CD4-positive, CD25-positive, alpha-beta regulatory T cell (primary cell): Measurements from ENCODE around the gene UMAD1. TPM values are rescaled to one million over a fixed set of nuclear protein-coding genes. Genes with fewer than 3 reads are reported as not detected.

ENCODE experiments used
- ATAC-seq, 2 donors: fragments of 150-1000 bp; cut with Tn5 transposase; one replicate each; pipeline ENCODE4 v1.10.0; 2021; ENCODE audit warnings: low read depth in 2 of 2, moderate number of reproducible peaks in 2 of 2, moderate library complexity in 1 of 2
- DNase-seq, 3 donors: peaks; one replicate each; pipeline versions ENCODE4 v3.0.0 to v3.0.0-alpha.2; 2012 to 2022; ENCODE audit warnings: mixed read lengths in 1 of 3
- H3K27ac ChIP-seq: one replicate; pipeline ENCODE4 v1.7.0; 2013; ENCODE audit warnings: mild to moderate bottlenecking, low read length; ENCODE audit not compliant: insufficient read depth, poor library complexity, severe bottlenecking
- H3K27me3 ChIP-seq: one replicate; pipeline ENCODE4 v1.7.0; 2013; ENCODE audit warnings: low read length; ENCODE audit not compliant: control insufficient read depth, insufficient read depth
- H3K36me3 ChIP-seq: one replicate; pipeline ENCODE4 v1.7.0; 2013; ENCODE audit warnings: mild to moderate bottlenecking, low read length, moderate library complexity; ENCODE audit not compliant: control insufficient read depth, insufficient read depth
- H3K4me1 ChIP-seq: 2 replicates; pipeline ENCODE4 v1.7.0; 2013; ENCODE audit warnings: mild to moderate bottlenecking, low read length; ENCODE audit not compliant: insufficient read depth, control insufficient read depth, poor library complexity, severe bottlenecking
- H3K4me3 ChIP-seq: one replicate; pipeline ENCODE4 v1.7.0; 2013; ENCODE audit warnings: low read depth, mild to moderate bottlenecking, low read length, moderate library complexity
- H3K9me3 ChIP-seq, 2 experiments: 1 replicate in 1 of 2; 2 replicates in 1 of 2; pipeline ENCODE4 v1.7.0; 2013; ENCODE audit warnings: low read length in 2 of 2, mild to moderate bottlenecking in 1 of 2, moderate library complexity in 1 of 2; ENCODE audit not compliant: control insufficient read depth in 2 of 2
- H3K27ac Mint-ChIP-seq, 3 donors: one replicate each; pipeline ENCODE4 v1.8.0; 2020 to 2022; ENCODE audit warnings: mild to moderate bottlenecking in 3 of 3, mixed read lengths in 3 of 3, moderate library complexity in 2 of 3
- H3K27me3 Mint-ChIP-seq: one replicate; pipeline ENCODE4 v1.8.0; 2022; ENCODE audit warnings: mild to moderate bottlenecking, mixed read lengths
- H3K36me3 Mint-ChIP-seq: one replicate; pipeline ENCODE4 v1.8.0; 2020; ENCODE audit warnings: mixed read lengths
- H3K4me1 Mint-ChIP-seq, 4 donors: one replicate each; pipeline ENCODE4 v1.8.0; 2020 to 2022; ENCODE audit warnings: mixed read lengths in 4 of 4, mild to moderate bottlenecking in 1 of 4
- H3K4me3 Mint-ChIP-seq, 4 donors: one replicate each; pipeline ENCODE4 v1.8.0; 2020 to 2022; ENCODE audit warnings: mild to moderate bottlenecking in 4 of 4, mixed read lengths in 4 of 4, moderate library complexity in 3 of 4
- H3K9me3 Mint-ChIP-seq, 7 donors: one replicate each; pipeline ENCODE4 v1.8.0; 2020 to 2022; ENCODE audit warnings: mixed read lengths in 7 of 7, mild to moderate bottlenecking in 3 of 7, moderate library complexity in 2 of 7
- polyA plus RNA-seq, 4 donors: library from polyadenylated mRNA; unstranded; fragments of 300-500 nt; fragmentation: Illumina TruSeq; gene quantifications; one replicate each; pipeline ENCODE4 v1.2.3, GENCODE V29; 2021
- total RNA-seq: library from RNA; stranded (reverse); gene quantifications from one replicate; pipeline ENCODE4 v1.2.3, GENCODE V29; 2022

Gene UMAD1
- total and polyA plus RNA-seq, 5 donors from 2014 or later = 21.5 to 37.3 (median 31.9) TPM

DNA sequence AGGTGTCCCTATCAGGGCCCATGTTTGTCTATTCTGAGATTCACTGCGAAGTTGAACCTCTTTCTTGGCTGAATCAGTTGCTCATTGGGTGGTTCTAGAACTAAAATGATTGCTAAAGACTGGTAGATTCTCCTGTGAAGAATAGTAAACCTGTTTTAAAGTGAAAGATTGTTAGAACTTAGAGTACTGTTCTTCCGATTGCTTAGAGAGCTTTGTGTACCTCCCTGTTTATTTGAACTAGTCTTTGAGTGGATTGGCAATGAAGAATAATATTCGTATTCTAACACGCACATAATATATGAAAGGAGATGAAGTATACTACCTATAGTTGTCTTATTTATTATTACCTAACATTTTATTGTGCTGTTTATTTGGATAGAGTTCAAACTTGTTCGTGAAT lies 202.7 kb downstream of the UMAD1 start:
- Histone ChIP-seq H3K36me3 (no peaks in the 10 kb centered on the region), H3K4me1 (peaks cover 9% of the 10 kb centered on the region), H3K27me3 (no peaks in the 10 kb centered on the region), H3K27ac (no peak overlapping the region), H3K9me3 (no peaks in the 10 kb centered on the region), H3K4me3 (no peak overlapping the region)
- DNase-seq = no peak
- Mint-ChIP-seq H3K4me3 (no peak overlapping the region), H3K27me3 (no peaks in the 10 kb centered on the region), H3K36me3 (peaks cover 15% of the 10 kb centered on the region), H3K4me1 (peaks cover 3 to 10% (median 8%) of the 10 kb centered on the region in 4 donors), H3K27ac (no peak overlapping the region), H3K9me3 (peaks cover 0 to 3% (median 0%) of the 10 kb centered on the region in 7 donors)
- ATAC-seq = no peak

DNA sequence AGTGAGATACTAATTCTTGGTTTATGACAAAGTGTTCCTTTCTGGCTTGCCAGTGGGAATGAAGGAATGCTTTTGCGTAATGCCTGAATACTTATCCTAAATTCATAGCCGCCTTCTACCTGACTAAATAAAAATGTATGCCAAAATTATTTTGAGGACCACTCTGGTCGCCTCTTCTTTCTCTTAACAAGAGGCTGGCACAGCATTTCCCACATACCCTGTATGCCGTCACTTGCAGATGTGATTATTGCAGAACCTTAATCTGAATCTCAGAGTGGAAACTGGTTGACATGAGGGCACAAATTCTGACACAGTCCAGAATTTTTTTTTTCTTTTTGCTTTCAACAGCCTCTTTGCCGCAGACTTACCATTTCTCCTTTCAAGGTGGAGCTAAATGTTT lies 203.4 kb downstream of the UMAD1 start:
- H3K4me1 ChIP-seq = peaks cover 15% of the 10 kb centered on the region
- DNase-seq (no peak), ATAC-seq (no peak)
- H3K4me3 Mint-ChIP-seq = no peak overlapping the region
- no peaks in the 10 kb centered on the region for H3K27me3 Mint-ChIP-seq
- peaks cover 13% of the 10 kb centered on the region for H3K36me3 Mint-ChIP-seq
- H3K9me3 Mint-ChIP-seq = peaks cover 0 to 4% (median 0%) of the 10 kb centered on the region in 7 donors
- H3K4me1 Mint-ChIP-seq = peaks cover 6 to 14% (median 12%) of the 10 kb centered on the region in 4 donors
- H3K9me3 ChIP-seq = no peaks in the 10 kb centered on the region
- H3K27ac Mint-ChIP-seq = no peak overlapping the region
- H3K27ac ChIP-seq = no peak overlapping the region
- H3K4me3 ChIP-seq = no peak overlapping the region
- H3K36me3 ChIP-seq = no peaks in the 10 kb centered on the region
- H3K27me3 ChIP-seq = no peaks in the 10 kb centered on the region

DNA sequence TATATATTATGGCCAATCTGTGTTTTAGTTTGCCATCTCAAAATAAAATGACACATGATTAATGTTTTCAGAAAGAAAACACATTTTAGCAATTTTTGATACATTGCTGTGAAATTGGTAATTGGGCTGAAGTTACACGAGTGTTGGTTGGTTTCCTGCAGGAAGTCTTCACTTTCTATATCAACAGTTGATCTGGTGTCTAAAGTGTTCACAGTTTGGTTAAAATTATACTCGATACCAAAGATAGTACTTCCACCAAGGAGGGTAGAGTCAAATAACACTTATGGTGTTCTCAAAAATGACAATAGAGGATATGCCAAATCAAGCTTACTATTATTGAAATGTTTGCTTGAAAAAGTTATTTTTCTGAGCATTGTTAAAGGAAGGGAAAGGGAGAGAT lies 207.7 kb downstream of the UMAD1 start:
- Histone ChIP-seq H3K4me3 (peak overlapping the region; percentile 2), H3K27ac (no peak overlapping the region), H3K36me3 (no peaks in the 10 kb centered on the region), H3K4me1 (peaks cover 19% of the 10 kb centered on the region), H3K9me3 (no peaks in the 10 kb centered on the region), H3K27me3 (no peaks in the 10 kb centered on the region)
- peak in 1 of 3 donors; percentile 40 for DNase-seq
- H3K27me3 Mint-ChIP-seq = no peaks in the 10 kb centered on the region
- peak overlapping the region in 1 of 3 donors; percentile 8 for H3K27ac Mint-ChIP-seq
- H3K9me3 Mint-ChIP-seq = peaks cover 0 to 5% (median 1%) of the 10 kb centered on the region in 7 donors
- no peak for ATAC-seq
- peaks cover 18 to 27% (median 21%) of the 10 kb centered on the region in 4 donors for H3K4me1 Mint-ChIP-seq
- peaks cover 4% of the 10 kb centered on the region for H3K36me3 Mint-ChIP-seq
- H3K4me3 Mint-ChIP-seq = peak overlapping the region in 3 of 4 donors; percentile 33 to 64 (median 56)

DNA sequence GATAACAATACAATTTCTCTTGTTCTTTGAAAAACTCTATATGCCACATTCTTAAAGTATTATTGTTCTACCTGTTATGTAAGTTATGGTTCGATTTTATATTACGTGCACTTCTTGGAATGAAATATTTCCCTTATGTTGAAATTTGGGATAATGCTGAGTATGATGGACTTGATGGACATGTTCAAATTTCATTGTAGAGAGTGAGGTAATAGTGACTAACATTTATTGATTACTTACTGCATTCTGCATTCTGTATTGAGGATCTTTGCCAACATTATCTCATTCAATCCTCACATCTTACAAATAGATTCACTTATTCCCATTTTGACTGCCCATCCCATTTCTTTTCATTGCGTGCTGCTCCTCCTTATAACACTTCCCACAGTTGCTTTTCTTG lies 208.3 kb downstream of the UMAD1 start:
- Histone ChIP-seq H3K27me3 (no peaks in the 10 kb centered on the region), H3K4me1 (peaks cover 19% of the 10 kb centered on the region), H3K27ac (no peak overlapping the region), H3K36me3 (no peaks in the 10 kb centered on the region), H3K4me3 (no peak overlapping the region), H3K9me3 (no peaks in the 10 kb centered on the region)
- Mint-ChIP-seq H3K9me3 (peaks cover 0 to 5% (median 3%) of the 10 kb centered on the region in 7 donors), H3K4me3 (no peak overlapping the region), H3K27me3 (no peaks in the 10 kb centered on the region), H3K36me3 (peaks cover 4% of the 10 kb centered on the region), H3K4me1 (peaks cover 18 to 27% (median 21%) of the 10 kb centered on the region in 4 donors), H3K27ac (no peak overlapping the region)
- DNase-seq (no peak), ATAC-seq (no peak)

DNA sequence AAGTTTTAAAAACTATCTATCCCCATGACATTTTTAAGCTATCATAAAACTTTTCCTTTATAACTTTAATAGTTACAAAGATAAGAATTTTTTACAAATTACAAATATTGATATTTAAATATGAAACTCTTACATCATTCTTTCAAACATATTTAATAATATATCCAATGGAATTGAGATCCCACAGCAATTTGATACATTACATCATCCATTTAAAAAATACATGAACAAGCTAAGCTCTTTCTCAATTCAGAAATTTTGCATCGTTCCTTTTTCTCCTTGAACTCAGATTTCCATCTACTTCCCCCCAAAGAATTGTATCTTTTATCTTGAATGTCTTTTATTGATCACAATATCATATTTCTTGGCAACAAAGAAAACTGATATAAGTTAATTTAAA lies 209.6 kb downstream of the UMAD1 start:
- DNase-seq (no peak), ATAC-seq (no peak)
- Mint-ChIP-seq H3K4me1 (peaks cover 18 to 27% (median 21%) of the 10 kb centered on the region in 4 donors), H3K4me3 (no peak overlapping the region), H3K9me3 (peaks cover 1 to 6% (median 4%) of the 10 kb centered on the region in 7 donors), H3K36me3 (peaks cover 10% of the 10 kb centered on the region), H3K27me3 (no peaks in the 10 kb centered on the region), H3K27ac (no peak overlapping the region)
- peaks cover 0 to 10% of the 10 kb centered on the region in 2 experiments for H3K9me3 ChIP-seq
- no peaks in the 10 kb centered on the region for H3K27me3 ChIP-seq
- peaks cover 19% of the 10 kb centered on the region for H3K4me1 ChIP-seq
- no peak overlapping the region for H3K4me3 ChIP-seq
- H3K27ac ChIP-seq = no peak overlapping the region
- no peaks in the 10 kb centered on the region for H3K36me3 ChIP-seq

DNA sequence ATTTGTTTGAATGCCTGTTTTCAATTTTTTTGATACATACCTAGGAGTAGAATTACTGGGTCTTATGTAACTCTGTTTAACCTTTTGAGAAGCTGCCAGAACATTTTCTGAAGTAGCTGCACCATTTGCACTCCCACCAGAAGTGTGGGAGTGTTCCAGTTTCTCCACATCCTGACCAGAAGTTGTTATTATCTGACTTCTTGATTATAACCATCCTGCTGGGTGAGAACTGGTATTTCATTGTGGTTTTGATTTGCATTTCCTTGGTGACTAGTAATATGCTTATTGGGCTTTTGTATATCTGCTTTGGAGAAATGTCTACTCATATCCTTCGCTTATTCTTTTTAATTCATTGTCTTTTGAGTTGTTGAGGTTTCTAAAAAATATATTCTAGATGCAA lies 210.8 kb downstream of the UMAD1 start:
- Histone ChIP-seq H3K36me3 (no peaks in the 10 kb centered on the region), H3K9me3 (peaks cover 4 to 17% of the 10 kb centered on the region in 2 experiments), H3K27me3 (no peaks in the 10 kb centered on the region), H3K27ac (no peak overlapping the region), H3K4me3 (no peak overlapping the region), H3K4me1 (peaks cover 19% of the 10 kb centered on the region)
- ATAC-seq = no peak
- peaks cover 13% of the 10 kb centered on the region for H3K36me3 Mint-ChIP-seq
- H3K9me3 Mint-ChIP-seq = peaks cover 1 to 13% (median 10%) of the 10 kb centered on the region in 7 donors
- peaks cover 18 to 27% (median 23%) of the 10 kb centered on the region in 4 donors for H3K4me1 Mint-ChIP-seq
- peak in 1 of 3 donors; percentile 7 for DNase-seq
- H3K27me3 Mint-ChIP-seq = no peaks in the 10 kb centered on the region
- H3K4me3 Mint-ChIP-seq = no peak overlapping the region
- H3K27ac Mint-ChIP-seq = no peak overlapping the region

DNA sequence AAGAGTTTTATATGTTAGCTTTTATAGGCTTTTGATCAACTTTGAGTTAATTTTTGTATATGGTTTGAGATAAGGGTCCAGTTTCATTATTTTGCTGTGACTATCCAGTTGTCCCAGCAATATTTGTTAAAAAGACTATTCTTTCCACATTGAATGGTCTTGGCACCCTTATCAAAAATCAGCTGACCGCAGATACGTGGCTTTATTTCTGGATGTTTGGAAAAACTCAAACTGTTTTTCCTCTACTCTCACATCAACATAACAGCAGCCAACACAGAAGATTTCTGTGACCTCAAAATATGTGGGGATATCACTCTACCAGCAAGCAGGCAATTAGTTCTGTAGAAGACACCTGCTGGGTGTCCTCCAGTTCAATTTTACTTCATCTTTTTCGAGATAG lies 211.4 kb downstream of the UMAD1 start:
- Histone ChIP-seq H3K4me3 (no peak overlapping the region), H3K9me3 (peaks cover 4 to 17% of the 10 kb centered on the region in 2 experiments), H3K4me1 (peaks cover 19% of the 10 kb centered on the region), H3K27me3 (no peaks in the 10 kb centered on the region), H3K36me3 (no peaks in the 10 kb centered on the region), H3K27ac (no peak overlapping the region)
- Mint-ChIP-seq H3K36me3 (peaks cover 15% of the 10 kb centered on the region), H3K4me3 (no peak overlapping the region), H3K27ac (no peak overlapping the region), H3K9me3 (peaks cover 1 to 13% (median 11%) of the 10 kb centered on the region in 7 donors), H3K27me3 (no peaks in the 10 kb centered on the region), H3K4me1 (peaks cover 18 to 27% (median 23%) of the 10 kb centered on the region in 4 donors)
- DNase-seq = no peak
- no peak for ATAC-seq

DNA sequence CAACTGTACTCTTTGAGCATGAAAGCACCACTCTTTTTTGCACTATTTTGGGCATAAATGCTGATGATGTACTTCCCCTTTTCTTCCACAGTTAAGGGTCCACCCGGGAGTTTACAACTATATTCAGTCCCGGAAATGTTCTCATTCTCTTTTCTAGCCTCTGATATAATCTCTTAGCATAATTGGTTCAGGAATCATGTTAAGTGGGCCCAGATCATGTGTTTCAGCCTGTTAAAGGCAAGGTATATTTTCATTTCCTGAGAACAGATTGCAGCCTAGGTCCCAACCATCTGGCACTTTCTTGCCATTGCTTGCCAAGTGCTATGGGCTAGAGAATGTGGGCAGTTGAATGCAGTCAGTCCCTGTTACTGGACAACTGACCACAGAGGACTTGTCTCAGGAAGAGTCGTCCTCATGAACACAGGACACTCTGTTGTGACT lies 216.6 kb downstream of the UMAD1 start:
- Mint-ChIP-seq H3K9me3 (peaks cover 0 to 14% (median 11%) of the 10 kb centered on the region in 7 donors), H3K36me3 (peaks cover 21% of the 10 kb centered on the region), H3K4me3 (no peak overlapping the region), H3K4me1 (peaks cover 1 to 7% (median 3%) of the 10 kb centered on the region in 4 donors), H3K27ac (no peak overlapping the region), H3K27me3 (no peaks in the 10 kb centered on the region)
- H3K27me3 ChIP-seq = no peaks in the 10 kb centered on the region
- peaks cover 4 to 17% of the 10 kb centered on the region in 2 experiments for H3K9me3 ChIP-seq
- DNase-seq (no peak), ATAC-seq (no peak)
- H3K4me3 ChIP-seq = no peak overlapping the region
- H3K36me3 ChIP-seq = no peaks in the 10 kb centered on the region
- no peaks in the 10 kb centered on the region for H3K4me1 ChIP-seq
- H3K27ac ChIP-seq = no peak overlapping the region
